MM.1S (cell line): ENCODE measurements around the gene CLTCL1.

ENCODE experiments used
- EZH2phosphoT487 ChIP-seq: fragments of 300-600 bp; sonication (generic); IDR thresholded peaks from 2 replicates; pipeline ENCODE4 v1.6.1; 2018; ENCODE audit warnings: antibody characterized with exemption, low read length
- TF ChIP-seq, protein P1 (sequence below): fragments of 300-600 bp; sonication (generic); IDR thresholded peaks from 2 replicates; pipeline ENCODE4 v1.5.1; 2016; ENCODE audit warnings: antibody characterized with exemption, low read length, mixed read lengths

DNA sequence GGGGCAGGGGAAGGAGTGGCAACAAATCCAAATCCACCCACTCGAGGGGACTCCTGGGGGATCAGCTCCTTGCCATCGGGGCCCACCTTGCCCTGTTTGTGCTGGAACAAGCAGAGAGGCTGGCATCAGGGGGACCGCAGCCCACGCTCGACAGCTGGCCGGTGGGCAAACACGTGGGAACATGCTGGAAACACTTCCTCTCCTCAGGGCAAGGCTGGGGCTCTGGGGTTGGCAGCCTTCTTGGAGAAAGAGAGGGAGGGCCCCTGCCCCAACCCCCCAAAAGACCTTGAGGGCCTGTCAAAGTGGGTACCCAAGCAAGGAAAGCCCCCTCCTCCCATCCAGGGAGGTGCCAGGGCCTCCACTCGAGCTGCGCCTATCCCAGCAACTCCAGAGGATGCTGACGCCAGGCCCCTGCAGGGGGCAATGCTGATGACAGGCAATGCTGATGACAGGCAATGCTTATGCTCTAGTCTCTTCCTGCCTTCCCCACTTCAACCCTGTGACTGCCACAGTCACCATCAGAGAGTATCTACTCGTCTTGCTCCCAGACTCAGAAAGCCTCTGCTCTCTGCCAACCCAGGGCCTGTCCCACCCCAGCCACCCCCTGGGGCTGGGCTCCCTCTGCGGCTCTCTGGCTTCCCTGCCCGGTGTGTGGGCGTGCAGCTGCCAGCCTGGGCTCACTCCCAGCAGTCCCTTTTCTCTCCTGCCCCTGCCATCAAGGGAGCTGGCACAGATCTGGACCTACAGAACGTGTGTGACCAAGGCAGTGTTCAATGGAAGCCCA is 153.1 kb downstream of the CLTCL1 start:
- TF ChIP-seq, protein P1, sequence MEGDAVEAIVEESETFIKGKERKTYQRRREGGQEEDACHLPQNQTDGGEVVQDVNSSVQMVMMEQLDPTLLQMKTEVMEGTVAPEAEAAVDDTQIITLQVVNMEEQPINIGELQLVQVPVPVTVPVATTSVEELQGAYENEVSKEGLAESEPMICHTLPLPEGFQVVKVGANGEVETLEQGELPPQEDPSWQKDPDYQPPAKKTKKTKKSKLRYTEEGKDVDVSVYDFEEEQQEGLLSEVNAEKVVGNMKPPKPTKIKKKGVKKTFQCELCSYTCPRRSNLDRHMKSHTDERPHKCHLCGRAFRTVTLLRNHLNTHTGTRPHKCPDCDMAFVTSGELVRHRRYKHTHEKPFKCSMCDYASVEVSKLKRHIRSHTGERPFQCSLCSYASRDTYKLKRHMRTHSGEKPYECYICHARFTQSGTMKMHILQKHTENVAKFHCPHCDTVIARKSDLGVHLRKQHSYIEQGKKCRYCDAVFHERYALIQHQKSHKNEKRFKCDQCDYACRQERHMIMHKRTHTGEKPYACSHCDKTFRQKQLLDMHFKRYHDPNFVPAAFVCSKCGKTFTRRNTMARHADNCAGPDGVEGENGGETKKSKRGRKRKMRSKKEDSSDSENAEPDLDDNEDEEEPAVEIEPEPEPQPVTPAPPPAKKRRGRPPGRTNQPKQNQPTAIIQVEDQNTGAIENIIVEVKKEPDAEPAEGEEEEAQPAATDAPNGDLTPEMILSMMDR, result no peak
- no peak for TF ChIP-seq EZH2phosphoT487
